Activated T-cell treated with anti-CD3 and anti-CD28 coated beads, Interleukin-2, amount 50 U/mL, for 72 hours (primary cell): ENCODE measurements around the gene PTPRM. TPM values are rescaled to one million over a fixed set of nuclear protein-coding genes. Genes with fewer than 3 reads are reported as not detected.
"Not testable (repeated sequence)": the region's sequence is repeated elsewhere in the genome, so short reads cannot be mapped to it uniquely, and the experiment has no call there.

Source experiments
- ATAC-seq, 2 donors: fragments of 150-1000 bp; cut with Tn5 transposase; replicated peaks in 1 of 2; 2 replicates each; pipeline ENCODE4 v1.10.0; 2021; ENCODE audit warnings: moderate library complexity in 2 of 2, mild to moderate bottlenecking in 1 of 2
- DNase-seq, 2 donors: peaks; one replicate each; pipeline ENCODE4 v3.0.0; 2021 to 2022; ENCODE audit warnings: mixed read lengths in 1 of 2
- H3K27ac Mint-ChIP-seq: one replicate; pipeline ENCODE4 v1.8.0; 2022; ENCODE audit warnings: mild to moderate bottlenecking, moderate library complexity, mixed read lengths
- H3K27me3 Mint-ChIP-seq: one replicate; pipeline ENCODE4 v1.8.0; 2022; ENCODE audit warnings: low read depth, mixed read lengths
- H3K36me3 Mint-ChIP-seq, 2 donors: one replicate each; pipeline ENCODE4 v1.8.0; 2022; ENCODE audit warnings: mixed read lengths in 2 of 2, mild to moderate bottlenecking in 1 of 2; ENCODE audit not compliant: insufficient read depth in 2 of 2
- H3K4me1 Mint-ChIP-seq: one replicate; pipeline ENCODE4 v1.8.0; 2022; ENCODE audit warnings: low read depth, mixed read lengths
- H3K4me3 Mint-ChIP-seq, 2 donors: one replicate each; pipeline ENCODE4 v1.8.0; 2022; ENCODE audit warnings: mild to moderate bottlenecking in 2 of 2, mixed read lengths in 2 of 2, moderate library complexity in 2 of 2
- H3K9me3 Mint-ChIP-seq, 2 donors: one replicate each; pipeline ENCODE4 v1.8.0; 2022; ENCODE audit warnings: mixed read lengths in 2 of 2
- total RNA-seq, 2 donors: library from RNA; stranded (reverse); gene quantifications; one replicate each; pipeline ENCODE4 v1.2.3, GENCODE V29; 2022

Gene PTPRM
- total RNA-seq, 2 donors from 2014 or later = 6.3 to 21.3 TPM

DNA sequence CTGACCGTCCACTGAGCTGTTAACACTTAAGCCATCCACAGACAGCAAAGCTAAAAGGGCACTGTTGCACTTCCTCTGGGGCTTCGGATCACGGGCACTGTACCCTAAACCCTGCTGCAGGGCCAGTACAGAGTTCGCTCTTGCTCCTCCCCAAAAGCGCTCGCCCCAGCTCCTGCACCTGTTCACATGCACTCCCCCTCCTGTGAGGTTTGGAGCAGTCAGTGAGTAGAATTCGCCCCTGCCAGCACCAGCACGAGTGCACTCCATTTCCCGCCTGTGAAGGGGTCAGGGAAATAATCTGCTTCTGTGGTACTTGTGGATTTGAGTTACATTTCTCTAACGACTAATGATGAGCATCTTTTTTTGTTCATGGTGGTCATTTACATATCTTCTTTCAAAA, 158.8 kb downstream of the PTPRM start:
- DNase-seq = no peak
- H3K27ac Mint-ChIP-seq = no peak overlapping the region
- no peak overlapping the region for H3K4me3 Mint-ChIP-seq
- no peaks in the 10 kb centered on the region for H3K36me3 Mint-ChIP-seq
- ATAC-seq = no peak
- H3K27me3 Mint-ChIP-seq = no peaks in the 10 kb centered on the region
- no peaks in the 10 kb centered on the region for H3K9me3 Mint-ChIP-seq
- H3K4me1 Mint-ChIP-seq = no peaks in the 10 kb centered on the region

DNA sequence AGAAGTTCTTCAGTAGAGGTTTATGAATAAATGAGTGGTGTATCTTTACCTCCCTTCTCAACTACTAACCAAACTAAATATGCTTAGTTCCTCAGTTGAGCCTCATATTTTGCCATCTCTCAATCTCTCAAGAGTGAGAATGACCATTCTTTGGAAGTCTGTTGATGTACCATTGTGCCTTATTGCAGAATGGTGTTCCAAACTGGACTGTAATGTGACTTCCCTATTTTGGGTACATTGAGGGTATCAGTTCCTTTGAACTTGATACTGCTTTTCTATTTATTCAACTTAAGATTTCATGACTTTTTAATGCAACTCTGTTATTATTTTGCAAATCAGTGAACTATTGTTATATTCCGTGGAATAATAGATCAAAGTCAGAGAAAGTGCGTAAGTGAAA, 159.4 kb downstream of the PTPRM start:
- no peaks in the 10 kb centered on the region for H3K4me1 Mint-ChIP-seq
- ATAC-seq = no peak

DNA sequence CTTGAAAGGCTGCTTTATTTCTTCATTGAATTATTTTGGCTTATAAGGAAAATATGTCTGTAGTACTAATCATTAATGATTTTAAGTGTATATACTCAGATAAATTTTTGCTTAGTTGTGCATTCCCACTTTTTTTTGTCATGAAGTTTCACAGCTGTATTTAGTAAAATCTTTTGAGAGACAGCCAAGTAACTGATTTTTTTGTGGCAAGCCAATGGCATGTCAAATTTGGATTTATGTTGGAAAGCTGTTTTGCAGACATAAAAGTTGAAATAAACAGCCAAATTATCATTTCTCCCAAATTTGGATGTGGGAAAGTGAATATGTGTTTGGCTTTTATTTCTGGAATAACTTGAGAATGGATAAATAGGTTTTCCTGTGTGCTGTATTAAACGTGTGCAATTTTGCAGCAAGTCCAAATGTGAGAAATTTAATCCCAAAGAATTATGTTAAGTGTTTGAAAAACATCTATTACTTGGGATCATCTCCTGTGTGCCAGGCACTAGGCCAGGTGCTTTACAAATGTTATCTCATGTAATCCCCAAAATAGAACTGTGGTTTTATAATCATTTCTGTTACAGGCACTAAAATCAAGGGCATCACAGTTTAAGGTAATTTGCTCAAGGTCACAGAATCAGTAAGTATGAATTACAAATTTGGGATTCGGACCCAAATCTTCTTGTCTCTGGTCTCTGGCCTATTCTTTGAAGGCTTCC, 160.4 kb downstream of the PTPRM start:
- H3K4me1 Mint-ChIP-seq = no peaks in the 10 kb centered on the region
- H3K9me3 Mint-ChIP-seq = no peaks in the 10 kb centered on the region
- no peak for DNase-seq
- no peaks in the 10 kb centered on the region for H3K36me3 Mint-ChIP-seq
- no peak overlapping the region for H3K4me3 Mint-ChIP-seq
- H3K27me3 Mint-ChIP-seq = no peaks in the 10 kb centered on the region
- no peak for ATAC-seq
- H3K27ac Mint-ChIP-seq = no peak overlapping the region

More for the DNA sequence above, 159.4 kb downstream of the PTPRM start:
- H3K27me3 Mint-ChIP-seq = no peaks in the 10 kb centered on the region
- no peak overlapping the region for H3K27ac Mint-ChIP-seq
- H3K9me3 Mint-ChIP-seq = no peaks in the 10 kb centered on the region
- no peak overlapping the region for H3K4me3 Mint-ChIP-seq
- no peak for DNase-seq
- no peaks in the 10 kb centered on the region for H3K36me3 Mint-ChIP-seq

DNA sequence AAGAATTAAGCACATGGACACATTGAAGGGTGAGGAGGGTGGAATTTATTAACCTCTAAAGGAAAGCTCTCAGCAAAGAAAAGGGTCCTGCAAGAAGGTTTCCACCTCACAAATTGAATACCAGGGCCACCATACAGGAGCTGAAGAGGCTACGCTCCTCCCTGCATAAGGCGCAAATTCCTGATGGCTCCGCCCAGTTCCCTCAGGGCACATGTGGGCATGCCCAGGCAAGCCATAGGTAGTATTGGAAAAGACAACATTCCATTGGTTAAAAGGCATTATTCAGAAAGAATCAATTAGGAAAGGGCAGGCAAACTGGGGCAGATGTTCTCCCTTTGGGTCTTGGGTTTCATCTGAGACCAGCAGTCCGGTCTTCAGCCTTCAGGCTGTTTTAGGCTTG, 161.2 kb downstream of the PTPRM start:
- no peaks in the 10 kb centered on the region for H3K27me3 Mint-ChIP-seq

DNA sequence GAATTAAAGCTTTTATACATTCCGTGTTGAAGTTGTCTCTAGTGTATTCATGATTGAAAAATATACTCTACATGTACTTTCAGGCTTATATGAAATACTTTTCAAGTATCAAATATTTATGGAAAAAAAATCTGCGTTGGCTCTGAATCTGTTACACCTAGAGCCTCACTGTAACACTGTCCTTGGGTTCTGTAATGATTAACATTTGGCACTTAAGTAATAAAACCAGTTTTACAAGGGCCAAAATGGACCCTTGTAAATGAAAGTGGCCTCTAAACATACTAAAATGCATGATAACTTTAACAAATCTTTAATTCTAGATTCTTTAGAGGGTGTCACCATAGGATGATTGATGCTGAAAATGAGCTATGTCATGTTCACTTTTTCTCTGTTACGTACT, 162.8 kb downstream of the PTPRM start:
- no peaks in the 10 kb centered on the region for H3K36me3 Mint-ChIP-seq
- H3K4me3 Mint-ChIP-seq = no peak overlapping the region
- no peak overlapping the region for H3K27ac Mint-ChIP-seq
- no peak for DNase-seq
- no peak for ATAC-seq
- no peaks in the 10 kb centered on the region for H3K9me3 Mint-ChIP-seq
- no peaks in the 10 kb centered on the region for H3K4me1 Mint-ChIP-seq
- H3K27me3 Mint-ChIP-seq = no peaks in the 10 kb centered on the region

More for the DNA sequence above, 161.2 kb downstream of the PTPRM start:
- Mint-ChIP-seq H3K4me3 (no peak overlapping the region), H3K27ac (no peak overlapping the region), H3K9me3 (no peaks in the 10 kb centered on the region), H3K36me3 (no peaks in the 10 kb centered on the region), H3K4me1 (no peaks in the 10 kb centered on the region)
- ATAC-seq = no peak
- no peak for DNase-seq

DNA sequence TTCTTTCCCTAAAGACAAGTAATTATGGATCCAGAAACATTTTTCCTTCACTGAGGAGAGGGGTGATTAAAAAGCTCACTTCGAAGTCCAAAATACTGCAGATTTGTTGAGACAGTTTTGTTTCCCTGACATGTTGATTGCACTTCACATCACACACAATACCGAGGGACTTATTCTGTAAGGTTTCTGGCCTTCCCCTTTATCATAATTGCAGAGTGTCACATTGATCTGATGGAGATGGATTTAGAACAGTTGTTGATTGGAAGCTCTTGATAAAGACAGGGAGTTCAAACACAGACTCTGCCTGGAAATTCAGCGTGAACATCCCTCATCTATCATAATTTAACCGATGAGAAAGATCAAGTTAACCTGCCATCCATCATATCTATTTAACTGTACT, 163.6 kb downstream of the PTPRM start:
- H3K27ac Mint-ChIP-seq = no peak overlapping the region
- H3K27me3 Mint-ChIP-seq = no peaks in the 10 kb centered on the region
- no peaks in the 10 kb centered on the region for H3K36me3 Mint-ChIP-seq
- no peaks in the 10 kb centered on the region for H3K4me1 Mint-ChIP-seq
- no peak overlapping the region for H3K4me3 Mint-ChIP-seq
- no peaks in the 10 kb centered on the region for H3K9me3 Mint-ChIP-seq
- ATAC-seq (no peak), DNase-seq (no peak)

DNA sequence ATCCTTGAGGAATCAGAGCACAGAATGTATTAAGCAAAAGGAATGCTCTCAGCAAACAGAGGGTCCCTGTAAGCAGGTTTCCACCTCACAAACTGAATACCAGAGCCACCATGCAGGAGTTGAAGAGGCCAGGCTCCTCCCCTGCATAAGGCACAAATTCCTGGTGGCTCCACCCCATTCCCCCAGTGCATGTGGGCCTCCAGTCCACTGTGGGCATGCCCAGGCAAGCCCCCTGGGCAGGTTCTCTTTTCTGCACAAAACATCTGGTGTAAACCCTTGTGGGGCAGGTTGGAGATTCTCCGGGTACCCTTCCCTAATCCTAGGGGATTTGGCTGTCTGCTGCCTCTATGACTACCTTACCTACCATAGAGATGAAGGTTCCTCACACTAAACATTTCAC, 166.5 kb downstream of the PTPRM start:
- no peak for ATAC-seq
- H3K9me3 Mint-ChIP-seq = no peaks in the 10 kb centered on the region
- H3K27ac Mint-ChIP-seq = no peak overlapping the region

DNA sequence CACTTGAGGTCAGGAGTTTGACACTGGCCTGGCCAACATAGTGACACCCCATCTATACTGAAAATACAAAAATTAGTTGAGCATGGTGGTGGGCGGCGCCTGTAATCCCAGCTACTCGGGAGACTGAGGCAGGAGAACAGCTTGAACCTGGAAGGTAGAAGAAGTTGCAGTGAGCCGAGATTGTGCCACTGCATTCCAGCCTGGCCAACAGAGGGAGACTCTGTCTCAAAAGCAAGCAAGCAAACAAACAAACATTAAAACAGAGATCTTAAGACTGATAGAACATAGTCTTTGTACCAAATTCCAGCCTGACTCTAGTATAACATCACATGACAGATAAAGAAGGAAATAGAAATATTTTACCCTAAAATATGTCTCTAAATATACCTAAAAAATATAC, 168.1 kb downstream of the PTPRM start:
- H3K4me3 Mint-ChIP-seq = no peak overlapping the region
- ATAC-seq = no peak

More for the DNA sequence above, 166.5 kb downstream of the PTPRM start:
- DNase-seq = no peak
- Mint-ChIP-seq H3K36me3 (no peaks in the 10 kb centered on the region), H3K4me1 (no peaks in the 10 kb centered on the region), H3K27me3 (no peaks in the 10 kb centered on the region), H3K4me3 (no peak overlapping the region)

DNA sequence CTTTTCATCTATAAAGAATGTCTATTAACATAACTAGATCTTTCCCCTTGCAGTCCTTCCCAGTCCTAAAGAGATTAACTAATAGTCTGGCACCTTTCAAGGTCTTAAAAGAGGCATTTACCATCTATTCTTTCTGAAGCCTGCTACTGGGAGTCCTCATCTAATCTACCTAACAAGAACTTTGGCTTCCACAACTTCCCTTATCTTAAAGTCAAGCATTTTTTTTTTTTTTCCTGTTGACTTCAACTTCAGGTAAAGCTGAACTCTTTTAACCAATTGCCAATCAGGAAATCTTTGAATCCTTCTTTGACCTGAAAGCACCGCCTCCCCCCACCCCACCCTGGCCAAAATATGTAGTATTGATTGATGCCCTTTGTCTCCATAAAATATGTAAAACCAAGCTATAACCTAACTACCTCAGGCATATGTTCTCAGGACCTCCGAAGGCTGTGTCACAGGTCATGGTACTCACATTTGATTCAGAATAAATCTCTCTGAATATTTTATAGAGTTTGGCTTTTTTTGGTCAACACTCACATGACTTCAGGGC, 168.6 kb downstream of the PTPRM start:
- Mint-ChIP-seq H3K36me3 (no peaks in the 10 kb centered on the region), H3K27me3 (no peaks in the 10 kb centered on the region), H3K9me3 (peaks cover 0 to under 1% of the 10 kb centered on the region in 2 donors), H3K27ac (no peak overlapping the region), H3K4me3 (no peak overlapping the region), H3K4me1 (no peaks in the 10 kb centered on the region)
- DNase-seq = no peak
- ATAC-seq = no peak

More for the DNA sequence above, 168.1 kb downstream of the PTPRM start:
- Mint-ChIP-seq H3K36me3 (no peaks in the 10 kb centered on the region), H3K4me1 (no peaks in the 10 kb centered on the region), H3K9me3 (no peaks in the 10 kb centered on the region), H3K27ac (no peak overlapping the region), H3K27me3 (no peaks in the 10 kb centered on the region)
- DNase-seq = no peak

DNA sequence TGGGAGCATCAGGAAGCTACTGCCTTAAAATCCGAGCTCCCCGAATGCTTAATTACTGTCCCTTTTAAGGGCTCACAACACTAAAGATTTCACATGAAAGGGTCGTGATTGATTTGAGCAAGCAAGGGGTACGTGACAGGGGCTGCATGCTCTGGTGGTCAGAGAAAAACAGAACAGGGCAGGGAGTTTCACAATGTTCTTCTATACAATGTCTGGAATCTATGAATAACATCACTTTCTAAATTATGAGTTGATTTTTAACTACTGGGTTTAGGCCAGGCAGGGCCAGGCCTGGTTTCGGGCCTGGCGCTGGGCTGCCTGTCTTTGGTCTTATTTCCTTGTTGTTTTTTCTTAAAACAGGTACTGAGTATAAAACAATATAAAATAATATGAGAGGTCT, 169.4 kb downstream of the PTPRM start:
- not testable (repeated sequence) for ATAC-seq, H3K4me1 Mint-ChIP-seq, H3K36me3 Mint-ChIP-seq, H3K9me3 Mint-ChIP-seq, H3K27ac Mint-ChIP-seq, H3K4me3 Mint-ChIP-seq, DNase-seq, H3K27me3 Mint-ChIP-seq

DNA sequence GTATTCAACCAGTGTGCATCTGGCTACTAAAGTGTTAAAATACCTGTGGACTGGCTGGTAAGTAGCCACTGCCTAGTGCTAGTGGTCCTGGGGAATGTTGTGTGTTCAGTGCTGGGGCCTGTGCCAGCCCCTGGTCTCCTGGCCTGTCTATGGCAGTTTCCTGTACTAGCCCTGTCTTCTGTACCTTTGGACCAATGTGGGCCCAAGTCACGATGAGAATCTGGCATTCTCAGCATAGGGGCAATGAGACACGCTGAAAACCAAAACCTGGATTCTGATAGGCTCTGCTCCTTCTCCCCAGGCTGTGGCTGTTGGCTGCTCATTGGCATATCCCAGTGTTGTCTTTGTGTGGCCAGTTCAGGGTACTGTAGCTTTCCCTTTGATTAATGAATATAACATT, 170.4 kb downstream of the PTPRM start:
- H3K27ac Mint-ChIP-seq = no peak overlapping the region
- H3K36me3 Mint-ChIP-seq = no peaks in the 10 kb centered on the region
- no peak for ATAC-seq

DNA sequence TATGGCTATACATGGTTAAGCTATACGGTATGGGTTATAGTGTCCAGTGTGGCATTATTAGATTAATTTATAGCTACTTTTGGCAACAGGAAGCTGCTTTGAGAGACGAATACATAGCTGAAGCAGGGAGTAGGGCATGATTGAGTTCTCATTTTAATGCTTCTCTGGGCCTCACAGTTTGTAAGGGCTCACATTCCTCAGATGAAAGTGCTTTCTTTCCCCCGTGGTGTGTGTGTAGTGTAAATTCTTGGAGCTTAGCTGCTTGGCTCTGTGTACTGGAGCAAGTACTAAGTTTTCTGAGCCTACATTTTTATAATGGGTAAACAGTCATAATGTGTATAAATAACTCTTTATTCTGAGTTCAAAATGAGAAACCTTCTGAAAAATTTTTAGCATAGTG, 173.7 kb downstream of the PTPRM start:
- Mint-ChIP-seq H3K27me3 (no peaks in the 10 kb centered on the region), H3K27ac (no peak overlapping the region), H3K9me3 (peaks cover 3 to 6% of the 10 kb centered on the region in 2 donors), H3K4me1 (no peaks in the 10 kb centered on the region), H3K4me3 (no peak overlapping the region), H3K36me3 (peaks cover under 1 to 4% of the 10 kb centered on the region in 2 donors)
- ATAC-seq = no peak
- DNase-seq = no peak

More for the DNA sequence above, 170.4 kb downstream of the PTPRM start:
- Mint-ChIP-seq H3K4me3 (no peak overlapping the region), H3K4me1 (no peaks in the 10 kb centered on the region), H3K9me3 (peaks cover 0 to 1% of the 10 kb centered on the region in 2 donors), H3K27me3 (no peaks in the 10 kb centered on the region)
- DNase-seq = no peak

DNA sequence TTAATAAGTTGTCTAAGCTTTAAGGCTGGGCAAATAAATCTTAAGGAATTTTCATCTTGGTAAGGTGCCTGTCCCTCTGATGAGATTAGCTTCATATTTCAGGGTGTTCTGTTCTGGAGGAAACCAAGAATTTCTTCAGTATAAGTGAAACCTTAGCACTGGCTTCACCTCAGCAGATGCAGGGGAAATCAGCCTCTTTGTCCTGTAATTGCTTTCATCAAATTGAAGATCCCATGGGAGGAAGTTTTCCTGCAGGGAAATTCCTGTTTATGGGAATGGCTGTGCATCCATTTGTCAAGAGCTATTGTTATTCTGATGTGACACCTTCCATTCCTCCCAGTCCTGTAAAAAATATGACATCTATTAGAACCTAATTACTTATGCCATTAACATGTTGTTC, 174.5 kb downstream of the PTPRM start:
- Mint-ChIP-seq H3K27ac (no peak overlapping the region), H3K4me3 (no peak overlapping the region), H3K36me3 (peaks cover 2 to 4% of the 10 kb centered on the region in 2 donors), H3K4me1 (no peaks in the 10 kb centered on the region), H3K9me3 (peaks cover 6 to 8% of the 10 kb centered on the region in 2 donors), H3K27me3 (no peaks in the 10 kb centered on the region)
- ATAC-seq = no peak
- no peak for DNase-seq

DNA sequence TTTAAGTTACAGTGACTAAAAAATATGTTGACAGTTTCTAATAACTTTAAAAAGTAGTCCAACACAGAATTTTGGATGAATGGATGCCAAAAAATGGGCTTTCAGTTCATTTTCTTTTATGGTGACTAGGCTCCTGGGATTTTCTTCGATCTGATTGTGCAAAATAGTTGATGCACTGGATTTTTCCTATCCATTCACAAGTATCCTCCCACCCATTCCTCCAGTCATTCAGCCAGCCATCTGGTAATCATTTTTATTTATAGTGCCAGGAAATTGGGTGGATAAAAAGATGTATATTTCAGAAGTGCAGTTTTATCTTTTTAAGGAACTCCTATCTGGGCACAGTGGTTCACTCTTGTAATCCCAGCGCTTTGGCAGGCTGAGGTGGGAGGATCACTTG, 175.1 kb downstream of the PTPRM start:
- H3K4me1 Mint-ChIP-seq = no peaks in the 10 kb centered on the region
- ATAC-seq (no peak), DNase-seq (no peak)
- H3K4me3 Mint-ChIP-seq = no peak overlapping the region
- no peak overlapping the region for H3K27ac Mint-ChIP-seq
- H3K36me3 Mint-ChIP-seq = peaks cover 2 to 4% of the 10 kb centered on the region in 2 donors
- H3K9me3 Mint-ChIP-seq = peaks cover 6 to 11% of the 10 kb centered on the region in 2 donors
- no peaks in the 10 kb centered on the region for H3K27me3 Mint-ChIP-seq
